Right lobe of liver (tissue), 6 donors: ENCODE data around the gene SUN1. TPM values are rescaled to one million over a fixed set of nuclear protein-coding genes. Genes with fewer than 3 reads are reported as not detected.

Source experiments
- ATAC-seq, 4 donors: fragments of 200-7000 bp; cut with Tn5 transposase; one replicate each; pipeline ENCODE4 v1.9.1; 2020; ENCODE audit warnings: mild to moderate bottlenecking in 4 of 4, moderate library complexity in 4 of 4
- DNase-seq, 3 donors: peaks; one replicate each; pipeline ENCODE4 v3.0.0-alpha.2; 2020
- H3K27ac ChIP-seq, 3 donors: fragments of 200-600 bp; one replicate each; pipeline ENCODE4 v1.8.0; 2022
- H3K27me3 ChIP-seq, 2 donors: fragments of 200-600 bp; one replicate each; pipeline ENCODE4 v1.8.0; 2022
- H3K36me3 ChIP-seq, 4 donors: fragments of 200-600 bp; sonication (generic) in 1 of 4; one replicate each; pipeline versions ENCODE4 v1.5.1 to v1.8.0; 2017 to 2022; ENCODE audit warnings: control low read depth in 1 of 4
- H3K4me1 ChIP-seq, 4 donors: fragments of 200-600 bp; sonication (generic) in 1 of 4; one replicate each; pipeline versions ENCODE4 v1.5.1 to v1.8.0; 2017 to 2022; ENCODE audit warnings: control low read depth in 1 of 4
- H3K4me3 ChIP-seq, 3 donors: fragments of 200-600 bp; one replicate each; pipeline ENCODE4 v1.8.0; 2022
- H3K9me3 ChIP-seq, 4 donors: fragments of 200-600 bp; sonication (generic) in 1 of 4; one replicate each; pipeline versions ENCODE4 v1.5.1 to v1.8.0; 2017 to 2022; ENCODE audit warnings: control low read depth in 1 of 4
- POLR2A ChIP-seq: fragments of 450-650 bp; IDR thresholded peaks from one replicate; pipeline ENCODE4 v1.6.1; 2017; ENCODE audit warnings: antibody characterized with exemption, mild to moderate bottlenecking
- WGBS: methylation state at CpG from one replicate; pipeline ENCODE4 v1.1.6; 2018; ENCODE audit warnings: low coverage, low lambda C conversion rate; ENCODE audit not compliant: insufficient coverage; ENCODE audit errors: missing lambda C conversion rate; 5-methylcytosine and 5-hydroxymethylcytosine counted together
- intact Hi-C, 2 donors: fragments of 100-400 bp; cut with DNase I; formaldehyde crosslinking; loops; one replicate each; pipeline versions ENCODE4 v1.11.2 to v1.14.1; 2022
- total RNA-seq, 6 experiments: library from RNA; depleted of rRNA in 2 of 6; stranded (reverse); fragments of >200 nt in 2 of 6; fragmentation: NEBNext Ultra II Directional in 3 of 6; extraction: Animal tissue kit (Norgen Biotek cat#: 25700) in 3 of 6; gene quantifications; one replicate each; pipeline versions ENCODE4 v1.1.0 to v1.2.4, GENCODE V29; 2016 to 2023
- TF ChIP-seq, protein P1 (sequence below), 4 donors: fragments of 200-600 bp in 3 of 4; fragments of 450-650 bp in 1 of 4; IDR thresholded peaks; one replicate each; pipeline versions ENCODE4 v1.5.1 to v1.8.0; 2016 to 2022; ENCODE audit warnings: antibody characterized with exemption in 4 of 4, mild to moderate bottlenecking in 2 of 4
- donor health status: DM: no; HTN: yes; CAD: no.
- donor health status: DM: no; HTN: no; CAD: no.
- donor health status: DM: no; HTN: no; CAD: no.
- donor health status: DM: no; HTN: yes; CAD: no.
- donor health status: DM: no; HTN: yes; CAD: no.

SUN1 gene
- total RNA-seq, 6 experiments from 2014 or later: 33.4 to 54.0 (median 48.7) TPM

DNA sequence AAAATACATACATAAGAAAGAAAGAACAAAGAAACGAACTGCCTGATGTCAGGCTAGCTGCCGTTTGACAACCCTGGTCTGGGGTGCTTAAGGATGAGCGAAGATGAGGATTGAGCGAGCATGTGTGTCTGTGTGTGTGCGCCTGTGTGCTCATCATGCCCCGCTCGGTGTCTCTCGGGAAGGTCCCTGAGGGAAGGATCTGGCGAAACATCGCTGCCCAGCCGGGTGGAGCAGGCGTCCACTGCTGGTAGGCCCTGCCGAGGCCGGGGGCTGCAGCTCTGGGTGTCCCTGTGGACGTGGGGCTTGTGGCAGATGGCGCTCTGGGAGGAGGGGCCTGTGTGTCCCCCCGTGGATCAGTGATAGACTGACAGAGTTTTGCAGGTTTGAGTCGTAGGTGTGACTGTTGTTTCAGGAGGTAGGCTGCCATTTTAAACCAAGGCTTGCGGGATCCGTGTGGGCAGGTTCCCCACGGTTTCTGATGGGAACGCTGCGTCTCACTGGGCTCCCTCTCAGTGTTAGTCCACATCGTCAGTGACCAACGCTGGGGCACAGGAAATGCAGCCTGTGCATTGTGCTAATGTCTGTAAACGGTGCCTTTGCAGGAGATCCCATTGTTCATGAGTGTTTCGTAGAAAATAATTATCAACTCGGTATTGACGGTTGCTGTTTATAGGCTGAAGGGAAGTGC is 5.9 kb upstream of the SUN1 start:
- H3K4me3 ChIP-seq: no peak overlapping the region
- ATAC-seq: peak in 3 of 4 donors; percentile 7 to 44 (median 16)
- intact Hi-C loops: no loop called here
- H3K9me3 ChIP-seq: no peaks in the 10 kb centered on the region
- WGBS: 79% methylated on average over 7 of the region's 29 CpGs
- H3K27ac ChIP-seq: peak overlapping the region in 2 of 3 donors; percentile 5 to 16
- DNase-seq: peak in 1 of 3 donors; percentile 53
- TF ChIP-seq, protein P1, sequence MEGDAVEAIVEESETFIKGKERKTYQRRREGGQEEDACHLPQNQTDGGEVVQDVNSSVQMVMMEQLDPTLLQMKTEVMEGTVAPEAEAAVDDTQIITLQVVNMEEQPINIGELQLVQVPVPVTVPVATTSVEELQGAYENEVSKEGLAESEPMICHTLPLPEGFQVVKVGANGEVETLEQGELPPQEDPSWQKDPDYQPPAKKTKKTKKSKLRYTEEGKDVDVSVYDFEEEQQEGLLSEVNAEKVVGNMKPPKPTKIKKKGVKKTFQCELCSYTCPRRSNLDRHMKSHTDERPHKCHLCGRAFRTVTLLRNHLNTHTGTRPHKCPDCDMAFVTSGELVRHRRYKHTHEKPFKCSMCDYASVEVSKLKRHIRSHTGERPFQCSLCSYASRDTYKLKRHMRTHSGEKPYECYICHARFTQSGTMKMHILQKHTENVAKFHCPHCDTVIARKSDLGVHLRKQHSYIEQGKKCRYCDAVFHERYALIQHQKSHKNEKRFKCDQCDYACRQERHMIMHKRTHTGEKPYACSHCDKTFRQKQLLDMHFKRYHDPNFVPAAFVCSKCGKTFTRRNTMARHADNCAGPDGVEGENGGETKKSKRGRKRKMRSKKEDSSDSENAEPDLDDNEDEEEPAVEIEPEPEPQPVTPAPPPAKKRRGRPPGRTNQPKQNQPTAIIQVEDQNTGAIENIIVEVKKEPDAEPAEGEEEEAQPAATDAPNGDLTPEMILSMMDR (IDR thresholded peaks at IDR 0.05): no peak
- no peak for TF ChIP-seq POLR2A
- no peaks in the 10 kb centered on the region for H3K36me3 ChIP-seq
- H3K4me1 ChIP-seq: peaks cover 0 to 13% (median 4%) of the 10 kb centered on the region in 4 donors
- no peaks in the 10 kb centered on the region for H3K27me3 ChIP-seq

DNA sequence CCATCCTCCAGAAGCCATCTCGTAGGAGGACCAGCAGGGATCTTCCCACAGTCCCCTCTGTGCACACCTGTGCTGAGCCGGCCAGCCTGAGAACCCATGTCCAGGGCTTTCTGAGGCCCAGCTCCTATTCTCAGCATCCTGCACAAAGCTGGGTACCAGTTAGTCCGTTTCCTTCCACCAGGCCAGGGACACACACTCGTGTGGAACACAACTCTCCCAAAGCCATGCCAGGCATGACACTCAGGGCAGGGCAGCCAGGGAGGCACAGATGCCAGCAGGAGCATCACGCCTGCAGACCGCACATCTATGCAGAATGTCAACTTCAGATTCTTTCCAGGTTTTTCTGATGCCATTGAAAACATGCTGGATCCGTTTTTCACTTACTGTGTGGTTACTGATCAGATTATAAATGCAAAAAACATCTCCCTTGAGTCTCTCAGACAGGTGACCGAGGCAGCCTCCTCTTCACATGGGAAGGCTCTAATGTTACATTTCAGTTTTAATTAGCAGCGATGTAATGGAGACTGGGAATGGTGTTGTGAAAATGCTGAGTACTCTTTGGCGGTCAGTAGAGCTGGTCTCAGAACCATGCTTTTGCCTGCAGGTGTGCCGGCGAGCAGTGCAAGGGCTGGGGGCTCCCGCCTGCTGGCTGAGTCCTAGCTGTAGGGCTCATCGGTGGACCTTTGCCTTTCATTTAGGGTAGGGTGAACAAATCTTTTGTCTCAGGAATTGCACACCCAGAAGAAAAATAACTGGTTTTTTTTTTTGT is 3.3 kb upstream of the SUN1 start:
- H3K27me3 ChIP-seq: no peaks in the 10 kb centered on the region
- DNase-seq (no peak), ATAC-seq (no peak)
- H3K27ac ChIP-seq: no peak overlapping the region
- H3K4me3 ChIP-seq: no peak overlapping the region
- no peaks in the 10 kb centered on the region for H3K36me3 ChIP-seq
- TF ChIP-seq, protein P1 (IDR thresholded peaks at IDR 0.05): no peak
- TF ChIP-seq POLR2A: no peak
- peaks cover 0 to 11% (median 2%) of the 10 kb centered on the region in 4 donors for H3K4me1 ChIP-seq
- no peaks in the 10 kb centered on the region for H3K9me3 ChIP-seq
- intact Hi-C loops: no loop called here
- 89% methylated on average over 9 of the region's 14 CpGs for WGBS

DNA sequence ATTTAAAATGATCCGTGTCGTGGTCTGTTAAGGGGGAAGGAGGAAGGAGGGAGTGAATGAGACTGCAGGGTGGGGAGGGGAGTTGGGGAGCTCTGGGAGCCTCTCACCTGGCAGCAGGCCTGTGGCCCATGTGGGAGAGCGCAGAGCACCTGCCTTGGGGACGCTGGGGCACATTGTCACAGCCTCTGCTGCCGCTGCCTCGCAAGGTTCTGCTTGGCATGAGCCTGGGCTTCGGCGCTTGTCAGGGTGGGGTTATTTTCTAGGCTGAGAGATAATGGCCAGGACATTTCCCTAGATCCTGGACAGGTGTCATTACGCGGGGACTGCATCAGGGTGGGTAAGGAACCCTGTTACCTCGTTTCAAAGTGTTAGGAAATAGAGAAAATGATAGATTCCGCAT is 2.2 kb upstream of the SUN1 start:
- DNase-seq (no peak), ATAC-seq (no peak)
- Histone ChIP-seq H3K27ac (no peak overlapping the region), H3K36me3 (no peaks in the 10 kb centered on the region), H3K4me1 (peaks cover 0 to 11% (median 0%) of the 10 kb centered on the region in 4 donors), H3K27me3 (no peaks in the 10 kb centered on the region), H3K9me3 (no peaks in the 10 kb centered on the region), H3K4me3 (no peak overlapping the region)
- 75% methylated on average over 11 of the region's 12 CpGs for WGBS
- intact Hi-C loops: no loop called here
- no peak for TF ChIP-seq POLR2A
- TF ChIP-seq, protein P1 (IDR thresholded peaks at IDR 0.05): no peak

DNA sequence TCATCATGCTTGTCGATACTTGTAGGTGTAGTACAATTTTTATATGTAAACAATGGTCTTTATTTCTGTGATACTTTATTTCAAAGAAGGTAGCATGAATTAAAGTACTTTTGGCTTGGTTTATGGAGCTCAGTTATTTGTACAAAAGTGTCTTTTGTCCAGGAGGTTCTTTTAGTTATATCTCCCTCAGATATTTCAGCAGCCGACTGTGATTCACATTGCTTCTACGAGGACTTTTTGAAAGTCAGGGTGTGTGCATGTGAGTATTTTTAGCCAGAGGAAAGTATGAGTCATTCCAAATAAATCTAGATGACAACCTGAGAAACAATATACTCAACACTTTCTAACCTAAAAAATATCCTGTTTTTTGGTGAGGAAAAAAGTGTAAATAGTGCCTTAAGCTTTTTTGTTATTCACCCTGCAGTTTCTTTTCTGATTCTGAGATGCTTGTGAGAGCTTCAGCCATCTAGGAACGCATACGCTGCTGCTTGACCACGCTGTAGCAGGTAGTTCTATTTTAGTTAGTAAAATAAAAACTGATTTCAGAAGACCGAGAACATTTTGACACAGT is 595 bp upstream of the SUN1 start:
- WGBS: 37% methylated on average over 7 of the region's 7 CpGs
- intact Hi-C loops: no loop called here
- DNase-seq (no peak), ATAC-seq (peak; percentile 54 to 83 (median 55))
- Histone ChIP-seq H3K4me3 (no peak overlapping the region), H3K9me3 (no peaks in the 10 kb centered on the region), H3K4me1 (peaks cover 0 to 11% (median 0%) of the 10 kb centered on the region in 4 donors), H3K27me3 (no peaks in the 10 kb centered on the region), H3K36me3 (no peaks in the 10 kb centered on the region), H3K27ac (peak overlapping the region; percentile 58 to 87 (median 66))
- TF ChIP-seq, protein P1 (IDR thresholded peaks at IDR 0.05): no peak
- TF ChIP-seq POLR2A: peak; percentile 37
